Uterus (tissue), 4 donors: Measurements from ENCODE around the gene ARHGAP15. TPM values are rescaled to one million over a fixed set of nuclear protein-coding genes. Genes with fewer than 3 reads are reported as not detected.

ENCODE experiments used
- DNase-seq, 2 donors: peaks; one replicate each; pipeline ENCODE4 v3.0.0-alpha.2; 2019 to 2020
- H3K27ac ChIP-seq, 2 donors: fragments of 200-600 bp; sonication (generic); 1 replicate in 1 of 2; 2 replicates in 1 of 2; pipeline ENCODE4 v1.5.1; 2016 to 2018
- H3K27me3 ChIP-seq, 2 donors: fragments of 200-600 bp; sonication (generic); one replicate each; pipeline ENCODE4 v1.5.1; 2018 to 2019; ENCODE audit warnings: control low read depth in 1 of 2
- H3K36me3 ChIP-seq, 2 donors: fragments of 200-600 bp; sonication (generic); one replicate each; pipeline ENCODE4 v1.5.1; 2019; ENCODE audit warnings: control low read depth in 1 of 2
- H3K4me1 ChIP-seq, 2 donors: fragments of 200-600 bp; sonication (generic); one replicate each; pipeline ENCODE4 v1.5.1; 2018 to 2019; ENCODE audit warnings: control low read depth in 1 of 2
- H3K4me3 ChIP-seq, 2 donors: fragments of 200-600 bp; sonication (generic); 1 replicate in 1 of 2; 2 replicates in 1 of 2; pipeline ENCODE4 v1.5.1; 2018 to 2019; ENCODE audit warnings: mild to moderate bottlenecking in 1 of 2
- H3K9me3 ChIP-seq, 2 donors: fragments of 200-600 bp; sonication (generic); one replicate each; pipeline ENCODE4 v1.5.1; 2019; ENCODE audit warnings: control low read depth in 1 of 2
- POLR2A ChIP-seq, 2 donors: fragments of 450-650 bp; IDR thresholded peaks; one replicate each; pipeline ENCODE4 v1.6.1; 2016; ENCODE audit warnings: antibody characterized with exemption in 2 of 2, mild to moderate bottlenecking in 1 of 2, moderate library complexity in 1 of 2
- intact Hi-C: fragments of 100-400 bp; cut with DNase I; formaldehyde crosslinking; loops from one replicate; pipeline ENCODE4 v1.15.1; 2023; ENCODE audit warnings: low total_unique reads
- total RNA-seq, 4 donors: library from RNA; depleted of rRNA in 3 of 4; stranded (reverse); fragments of >200 nt in 3 of 4; gene quantifications; one replicate each; pipeline versions ENCODE4 v1.1.0 to v1.2.4, GENCODE V29; 2014 to 2023
- TF ChIP-seq, protein P1 (sequence below), 4 experiments: fragments of 200-600 bp in 2 of 4; fragments of 450-650 bp in 2 of 4; sonication (generic) in 2 of 4; IDR thresholded peaks; one replicate each; pipeline ENCODE4 v1.5.1; 2016 to 2019; ENCODE audit warnings: antibody characterized with exemption in 4 of 4, mild to moderate bottlenecking in 2 of 4, moderate library complexity in 1 of 4
- donor health status: DM: yes; HTN: yes; CAD: no.

The ARHGAP15 gene
- total RNA-seq, 4 donors from 2014 or later, result 0.88 to 28.4 (median 6.6) TPM

DNA sequence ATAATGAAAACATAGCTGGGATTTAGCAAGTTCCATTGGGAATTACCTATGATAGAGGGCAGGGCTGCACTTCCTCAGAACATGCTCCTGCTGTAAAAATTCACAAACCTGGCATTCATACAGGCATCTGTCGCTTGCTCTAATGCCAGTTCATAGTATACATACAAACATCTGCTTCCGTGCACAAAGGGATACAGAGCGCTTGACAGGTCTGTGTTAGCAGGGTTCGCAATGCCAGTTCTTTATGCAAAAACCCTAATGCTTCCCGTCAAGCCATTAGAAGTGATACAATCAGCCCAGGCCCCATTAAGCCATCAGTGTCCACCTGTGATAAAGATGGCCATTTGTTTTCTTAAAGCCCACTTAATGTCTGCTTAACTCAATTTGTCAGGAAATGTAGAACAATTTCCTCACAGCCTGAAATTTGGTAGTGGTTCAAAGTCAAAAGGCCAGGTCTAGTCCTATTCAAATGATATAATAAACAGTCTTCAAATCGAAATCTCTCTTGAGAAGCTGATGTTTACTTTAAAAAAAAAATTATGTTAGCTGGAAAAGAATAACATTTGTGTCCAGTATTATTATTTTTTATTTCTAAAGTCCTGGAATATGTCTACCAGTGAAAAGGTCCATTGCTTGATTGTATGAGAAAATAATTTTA lies 556.3 kb downstream of the ARHGAP15 start:
- no peak overlapping the region for H3K27ac ChIP-seq
- intact Hi-C loops, result no loop called here

DNA sequence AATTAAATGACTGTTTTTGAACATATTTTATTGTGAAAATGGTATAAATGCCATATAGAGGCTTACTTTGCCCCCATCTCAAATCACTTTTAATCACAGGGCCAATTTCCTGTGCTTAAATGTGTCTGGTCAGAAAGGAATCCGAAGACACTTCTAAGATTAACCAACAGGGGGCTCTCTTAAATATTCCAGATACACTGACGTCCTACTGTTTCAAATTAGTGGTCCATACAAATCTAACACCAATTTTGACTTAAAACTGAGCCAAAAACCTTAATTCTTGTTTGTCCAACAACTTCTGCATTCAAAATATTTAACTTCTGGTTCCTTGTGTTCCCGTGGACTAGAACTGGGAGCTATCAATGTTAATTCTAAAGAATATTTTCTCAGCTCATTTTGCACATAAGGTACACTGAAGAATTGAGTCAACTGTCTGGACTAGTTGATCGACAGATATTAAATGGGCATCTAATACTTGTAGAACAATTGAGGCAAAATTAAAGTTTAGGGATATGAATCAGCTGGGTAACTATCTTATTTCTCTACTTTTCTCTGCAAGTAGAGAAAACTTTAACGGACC lies 557.5 kb downstream of the ARHGAP15 start:
- H3K4me3 ChIP-seq, result no peak overlapping the region
- H3K27ac ChIP-seq, result no peak overlapping the region
- H3K4me1 ChIP-seq, result no peaks in the 10 kb centered on the region
- H3K36me3 ChIP-seq, result no peaks in the 10 kb centered on the region
- intact Hi-C loops, result no loop called here
- TF ChIP-seq, protein P1, sequence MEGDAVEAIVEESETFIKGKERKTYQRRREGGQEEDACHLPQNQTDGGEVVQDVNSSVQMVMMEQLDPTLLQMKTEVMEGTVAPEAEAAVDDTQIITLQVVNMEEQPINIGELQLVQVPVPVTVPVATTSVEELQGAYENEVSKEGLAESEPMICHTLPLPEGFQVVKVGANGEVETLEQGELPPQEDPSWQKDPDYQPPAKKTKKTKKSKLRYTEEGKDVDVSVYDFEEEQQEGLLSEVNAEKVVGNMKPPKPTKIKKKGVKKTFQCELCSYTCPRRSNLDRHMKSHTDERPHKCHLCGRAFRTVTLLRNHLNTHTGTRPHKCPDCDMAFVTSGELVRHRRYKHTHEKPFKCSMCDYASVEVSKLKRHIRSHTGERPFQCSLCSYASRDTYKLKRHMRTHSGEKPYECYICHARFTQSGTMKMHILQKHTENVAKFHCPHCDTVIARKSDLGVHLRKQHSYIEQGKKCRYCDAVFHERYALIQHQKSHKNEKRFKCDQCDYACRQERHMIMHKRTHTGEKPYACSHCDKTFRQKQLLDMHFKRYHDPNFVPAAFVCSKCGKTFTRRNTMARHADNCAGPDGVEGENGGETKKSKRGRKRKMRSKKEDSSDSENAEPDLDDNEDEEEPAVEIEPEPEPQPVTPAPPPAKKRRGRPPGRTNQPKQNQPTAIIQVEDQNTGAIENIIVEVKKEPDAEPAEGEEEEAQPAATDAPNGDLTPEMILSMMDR (IDR thresholded peaks at IDR 0.05), result peak; percentile 24 to 28 (median 26)
- TF ChIP-seq POLR2A (IDR thresholded peaks at IDR 0.05), result no peak
- no peak for DNase-seq
- H3K27me3 ChIP-seq, result no peaks in the 10 kb centered on the region
- H3K9me3 ChIP-seq, result no peaks in the 10 kb centered on the region

More for the DNA sequence above, 556.3 kb downstream of the ARHGAP15 start:
- Histone ChIP-seq H3K9me3 (no peaks in the 10 kb centered on the region), H3K27me3 (no peaks in the 10 kb centered on the region), H3K4me3 (no peak overlapping the region), H3K36me3 (no peaks in the 10 kb centered on the region), H3K4me1 (no peaks in the 10 kb centered on the region)
- no peak for DNase-seq
- TF ChIP-seq POLR2A (IDR thresholded peaks at IDR 0.05), result no peak
- TF ChIP-seq, protein P1 (IDR thresholded peaks at IDR 0.05), result no peak

DNA sequence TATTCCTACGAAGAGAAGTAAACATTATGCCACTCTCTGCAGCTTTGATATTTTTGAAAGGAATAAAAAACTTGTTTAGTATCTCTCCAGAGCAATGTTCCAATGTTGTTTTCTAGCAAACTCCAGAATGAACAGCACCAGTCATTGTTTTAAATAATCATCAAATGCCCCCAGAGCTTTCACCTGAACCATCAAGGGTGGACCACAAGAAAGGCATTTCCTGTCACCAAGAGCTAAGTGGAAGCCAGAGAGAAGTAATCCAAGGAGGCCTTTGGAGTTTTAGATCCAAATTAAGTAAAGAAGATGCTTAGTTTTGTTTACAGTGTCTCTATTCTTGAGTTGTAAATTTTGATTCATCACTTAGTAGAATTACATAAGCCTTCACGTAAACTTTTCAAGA lies 559.0 kb downstream of the ARHGAP15 start:
- H3K4me3 ChIP-seq, result no peak overlapping the region
- H3K27me3 ChIP-seq, result no peaks in the 10 kb centered on the region
- TF ChIP-seq, protein P1 (IDR thresholded peaks at IDR 0.05), result no peak
- no peak for TF ChIP-seq POLR2A (IDR thresholded peaks at IDR 0.05)
- no peak overlapping the region for H3K27ac ChIP-seq
- no peak for DNase-seq
- no peaks in the 10 kb centered on the region for H3K4me1 ChIP-seq
- no peaks in the 10 kb centered on the region for H3K36me3 ChIP-seq
- no peaks in the 10 kb centered on the region for H3K9me3 ChIP-seq
- intact Hi-C loops, result no loop called here

DNA sequence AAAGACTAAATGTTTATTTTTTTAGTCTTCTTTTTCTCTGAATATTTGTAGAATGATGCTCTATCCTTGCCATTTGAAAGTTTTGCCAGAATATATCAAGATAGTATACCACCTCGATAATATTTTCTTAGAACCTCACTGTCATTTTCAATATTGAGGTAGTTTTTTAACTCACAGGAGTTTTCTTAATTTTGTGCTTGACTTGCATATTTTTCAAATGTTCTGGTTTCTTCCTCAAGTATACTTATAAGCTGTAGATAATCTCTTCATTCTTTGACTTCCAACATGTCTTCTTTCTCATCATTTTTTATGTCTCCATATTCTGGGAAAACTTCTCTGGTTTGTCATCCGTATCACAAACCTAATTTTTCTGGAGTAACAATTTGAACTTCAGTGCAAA lies 559.6 kb downstream of the ARHGAP15 start:
- Histone ChIP-seq H3K27me3 (no peaks in the 10 kb centered on the region), H3K36me3 (no peaks in the 10 kb centered on the region), H3K27ac (no peak overlapping the region), H3K9me3 (no peaks in the 10 kb centered on the region), H3K4me1 (no peaks in the 10 kb centered on the region), H3K4me3 (no peak overlapping the region)
- no peak for DNase-seq
- TF ChIP-seq POLR2A (IDR thresholded peaks at IDR 0.05), result no peak
- TF ChIP-seq, protein P1 (IDR thresholded peaks at IDR 0.05), result no peak
- intact Hi-C loops, result no loop called here

DNA sequence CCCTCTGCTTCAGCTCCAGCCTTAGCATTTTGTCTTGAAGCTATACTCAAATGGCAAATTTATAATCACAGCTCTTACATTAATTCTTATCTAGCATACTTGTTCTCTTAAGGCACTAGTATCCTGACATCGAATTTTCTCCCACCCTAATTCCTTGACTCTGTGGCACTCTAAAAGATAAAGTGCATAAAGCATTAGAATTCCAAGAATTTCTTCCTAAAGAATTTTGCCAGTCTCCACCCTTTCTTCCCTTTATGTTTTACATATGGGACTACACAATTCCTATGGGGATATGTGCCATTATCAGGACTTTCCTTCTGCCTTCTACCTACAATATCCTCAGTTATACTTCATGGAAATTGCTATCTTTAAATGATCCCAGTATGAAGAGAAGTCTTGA lies 560.3 kb downstream of the ARHGAP15 start:
- TF ChIP-seq, protein P1 (IDR thresholded peaks at IDR 0.05), result no peak
- no peak for TF ChIP-seq POLR2A (IDR thresholded peaks at IDR 0.05)
- intact Hi-C loops, result no loop called here

More for the DNA sequence above, 560.3 kb downstream of the ARHGAP15 start:
- Histone ChIP-seq H3K36me3 (no peaks in the 10 kb centered on the region), H3K4me1 (no peaks in the 10 kb centered on the region), H3K27me3 (no peaks in the 10 kb centered on the region), H3K9me3 (no peaks in the 10 kb centered on the region), H3K27ac (no peak overlapping the region), H3K4me3 (no peak overlapping the region)
- DNase-seq, result no peak
